Activated CD8-positive, alpha-beta T cell treated with anti-CD3 and anti-CD28 coated beads, Interleukin-2, amount 10 ng/mL, durations not matched to agents 7 days and 5 days (primary cell): Measurements from ENCODE around the gene PRDM11. TPM values are rescaled to one million over a fixed set of nuclear protein-coding genes. Genes with fewer than 3 reads are reported as not detected.
A peak's percentile ranks its signal among the peaks of the same experiment; 100 is the strongest.
"Not testable (repeated sequence)": the region's sequence is repeated elsewhere in the genome, so short reads cannot be mapped to it uniquely, and the experiment has no call there.

Source experiments
- ATAC-seq: fragments of 150-1000 bp; cut with Tn5 transposase; one replicate; pipeline ENCODE4 v1.10.0; 2021; ENCODE audit warnings: moderate library complexity
- CTCF ChIA-PET: fragments of 350-600 bp; sonication (Branson Sonifier 250); formaldehyde crosslinking; loops from one replicate; lab custom pipeline; 2021; ENCODE audit warnings: antibody characterized with exemption; lab: Charles Lee
- POLR2A ChIA-PET: fragments of 350-600 bp; sonication (Branson Sonifier 250); formaldehyde crosslinking; loops from one replicate; lab custom pipeline; 2021; ENCODE audit warnings: antibody characterized with exemption; lab: Charles Lee
- DNase-seq: peaks from one replicate; pipeline ENCODE4 v3.0.0-alpha.2; 2020
- H3K27ac Mint-ChIP-seq: one replicate; pipeline ENCODE4 v1.8.0; 2021; ENCODE audit warnings: mild to moderate bottlenecking, mixed read lengths
- H3K27me3 Mint-ChIP-seq: one replicate; pipeline ENCODE4 v1.8.0; 2021; ENCODE audit warnings: low read depth, mixed read lengths
- H3K36me3 Mint-ChIP-seq: one replicate; pipeline ENCODE4 v1.8.0; 2021; ENCODE audit warnings: low read depth, mixed read lengths
- H3K4me1 Mint-ChIP-seq: one replicate; pipeline ENCODE4 v1.8.0; 2021; ENCODE audit warnings: low read depth, mixed read lengths
- H3K4me3 Mint-ChIP-seq: one replicate; pipeline ENCODE4 v1.8.0; 2021; ENCODE audit warnings: mild to moderate bottlenecking, mixed read lengths
- H3K9me3 Mint-ChIP-seq: one replicate; pipeline ENCODE4 v1.8.0; 2022; ENCODE audit warnings: mixed read lengths; ENCODE audit not compliant: insufficient read depth
- total RNA-seq, 2 experiments: library from RNA; stranded (reverse); gene quantifications; one replicate each; pipeline ENCODE4 v1.2.3, GENCODE V29; 2021

Gene PRDM11
- total RNA-seq, 2 experiments from 2014 or later: 3.5 to 3.6 TPM

- H3K27me3 Mint-ChIP-seq, ATAC-seq, H3K27ac Mint-ChIP-seq, CTCF ChIA-PET, H3K4me1 Mint-ChIP-seq, POLR2A ChIA-PET, H3K4me3 Mint-ChIP-seq, H3K36me3 Mint-ChIP-seq, H3K9me3 Mint-ChIP-seq, DNase-seq: not testable (repeated sequence)
Measured at GRCh38 chr11:45249372-45249771, 102.9 kb downstream of the PRDM11 start.

DNA sequence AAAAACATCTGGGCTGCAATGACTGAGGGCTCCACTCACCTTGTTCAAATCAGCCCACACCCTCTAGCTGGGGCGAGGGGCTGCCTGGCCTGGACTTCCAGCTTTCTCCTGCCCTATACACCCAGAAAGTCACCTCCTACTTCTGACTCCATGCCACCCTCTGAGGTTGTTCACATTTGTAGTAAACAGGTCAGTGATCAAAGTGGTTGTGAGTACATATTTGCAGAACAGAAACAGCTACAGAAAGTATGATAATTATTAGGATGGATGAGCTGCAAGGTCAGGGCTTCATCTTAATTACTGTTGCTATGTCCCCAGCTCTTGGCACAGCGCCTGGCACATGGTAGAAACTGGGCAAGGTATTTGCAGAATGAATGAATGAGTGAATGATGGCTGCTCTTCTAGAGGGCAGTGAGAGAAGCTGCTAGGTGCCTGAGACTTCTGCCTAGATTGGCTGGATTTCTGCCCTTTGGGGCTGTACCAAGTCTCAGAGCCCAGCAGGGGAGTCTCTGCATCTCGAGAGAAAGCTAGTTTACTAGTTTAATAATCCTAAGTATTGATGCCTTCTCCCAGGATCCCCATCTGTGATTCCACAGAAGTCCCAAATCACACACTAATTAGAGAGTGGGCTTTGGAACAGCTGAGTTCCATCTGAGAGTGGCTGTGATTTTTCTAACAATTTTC is 103.7 kb downstream of the PRDM11 start:
- CTCF ChIA-PET: interaction anchor here (1.0 kb wide), 1 partner anchor 17 kb away, joined by 4 read pairs; no protein-coding TSS in a partner anchor
- Mint-ChIP-seq H3K4me1 (no peaks in the 10 kb centered on the region), H3K9me3 (no peaks in the 10 kb centered on the region), H3K27me3 (peaks cover 6% of the 10 kb centered on the region), H3K36me3 (no peaks in the 10 kb centered on the region), H3K4me3 (no peak overlapping the region), H3K27ac (no peak overlapping the region)
- ATAC-seq (no peak), DNase-seq (no peak)
- POLR2A ChIA-PET: no interaction called here

DNA sequence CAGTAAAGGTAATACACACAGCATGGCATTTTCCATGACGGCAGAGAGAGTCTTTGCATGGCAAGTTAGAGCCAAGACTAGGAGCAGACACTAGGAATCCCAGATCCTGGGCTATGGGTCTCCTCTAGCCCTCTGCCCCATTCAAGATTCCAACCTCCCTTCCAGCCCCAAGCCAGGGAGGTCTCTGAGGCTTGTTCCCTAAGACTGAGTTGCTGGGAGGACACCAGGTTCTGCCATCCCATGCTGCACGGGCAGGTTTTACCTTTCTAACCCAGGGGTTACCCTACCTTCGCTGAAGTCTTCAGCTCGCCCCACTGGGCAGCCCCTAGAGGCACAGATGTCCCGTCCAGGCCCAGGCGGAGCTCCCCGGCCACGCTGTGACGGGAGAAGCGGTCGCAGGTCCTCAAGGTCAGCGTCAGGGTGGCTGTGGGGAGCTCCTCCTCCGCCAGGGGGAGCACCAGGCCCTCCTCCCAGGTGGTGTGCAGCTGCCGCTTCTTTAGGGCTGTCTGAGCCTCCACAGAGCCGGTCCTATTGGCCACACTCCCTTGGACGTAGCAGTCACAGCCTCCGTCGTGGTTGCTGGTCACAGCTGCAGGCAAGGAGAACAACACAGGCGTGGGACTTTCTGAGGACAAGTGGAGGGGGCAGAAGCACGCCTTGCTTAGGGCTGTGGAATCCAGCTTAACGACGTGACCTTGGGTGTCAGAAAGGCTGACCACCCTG is 105.9 kb downstream of the PRDM11 start:
- Mint-ChIP-seq H3K27ac (no peak overlapping the region), H3K27me3 (peaks cover 9% of the 10 kb centered on the region), H3K9me3 (no peaks in the 10 kb centered on the region), H3K4me3 (no peak overlapping the region), H3K4me1 (no peaks in the 10 kb centered on the region), H3K36me3 (no peaks in the 10 kb centered on the region)
- peak; percentile 55 for ATAC-seq
- ChIA-PET CTCF (interaction anchor here (0.8 to 2.1 kb wide), 7 partner anchors 8 to 148 kb away, joined by 3 to 5 read pairs (median 4); no protein-coding TSS in a partner anchor), POLR2A (no interaction called here)
- DNase-seq: peak; percentile 38

DNA sequence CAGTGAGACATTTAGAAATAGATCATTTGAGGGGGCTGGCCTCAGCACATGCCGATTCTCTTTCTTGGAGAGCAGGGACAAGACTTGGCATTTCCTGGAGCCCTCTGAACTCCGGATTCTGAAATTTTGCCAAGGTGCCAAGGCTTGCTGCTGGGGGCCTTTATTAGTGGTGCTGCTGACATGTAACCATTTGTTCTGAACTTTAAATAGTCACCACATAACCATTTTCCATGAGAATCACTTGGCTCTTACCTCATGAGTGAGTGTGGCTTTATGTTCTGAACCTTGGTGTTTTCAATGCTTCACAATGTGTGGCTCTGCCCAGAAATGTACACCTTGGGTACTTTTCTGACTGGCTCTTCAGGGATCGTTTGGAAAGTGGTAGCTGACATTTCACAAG is 106.4 kb downstream of the PRDM11 start:
- no peaks in the 10 kb centered on the region for H3K9me3 Mint-ChIP-seq
- no peak overlapping the region for H3K27ac Mint-ChIP-seq
- DNase-seq (no peak), ATAC-seq (no peak)
- H3K4me3 Mint-ChIP-seq: no peak overlapping the region
- H3K36me3 Mint-ChIP-seq: no peaks in the 10 kb centered on the region
- H3K4me1 Mint-ChIP-seq: no peaks in the 10 kb centered on the region
- CTCF ChIA-PET: interaction anchor here (0.6 to 2.1 kb wide), 8 partner anchors 9 to 149 kb away, joined by 3 to 5 read pairs (median 4); no protein-coding TSS in a partner anchor
- POLR2A ChIA-PET: no interaction called here
- peaks cover 9% of the 10 kb centered on the region for H3K27me3 Mint-ChIP-seq

- CTCF ChIA-PET: interaction anchor here (0.6 to 2.1 kb wide), 5 partner anchors 16 to 149 kb away, joined by 3 to 5 read pairs (median 4); no protein-coding TSS in a partner anchor
- H3K36me3 Mint-ChIP-seq: no peaks in the 10 kb centered on the region
Measured at GRCh38 chr11:45253640-45254039, 107.2 kb downstream of the PRDM11 start.

GRCh38 chr11:45254070-45254469 is 107.6 kb downstream of the PRDM11 start:
- DNase-seq (no peak), ATAC-seq (no peak)
- H3K4me1 Mint-ChIP-seq: no peaks in the 10 kb centered on the region
- no peaks in the 10 kb centered on the region for H3K9me3 Mint-ChIP-seq
- POLR2A ChIA-PET: no interaction called here
- no peak overlapping the region for H3K27ac Mint-ChIP-seq
- no peaks in the 10 kb centered on the region for H3K36me3 Mint-ChIP-seq
- CTCF ChIA-PET: interaction anchor here (2.1 kb wide), 1 partner anchor 150 kb away, joined by 5 read pairs; no protein-coding TSS in a partner anchor
- H3K27me3 Mint-ChIP-seq: peaks cover 11% of the 10 kb centered on the region
- no peak overlapping the region for H3K4me3 Mint-ChIP-seq

More at GRCh38 chr11:45253640-45254039, 107.2 kb downstream of the PRDM11 start:
- Mint-ChIP-seq H3K27me3 (peaks cover 9% of the 10 kb centered on the region), H3K27ac (no peak overlapping the region), H3K4me1 (no peaks in the 10 kb centered on the region), H3K4me3 (no peak overlapping the region), H3K9me3 (no peaks in the 10 kb centered on the region)
- no peak for ATAC-seq
- DNase-seq: no peak
- POLR2A ChIA-PET: no interaction called here

- H3K27ac Mint-ChIP-seq: no peak overlapping the region
- peaks cover 9% of the 10 kb centered on the region for H3K27me3 Mint-ChIP-seq
- ChIA-PET POLR2A (no interaction called here), CTCF (interaction anchor here (1.3 kb wide), 1 partner anchor 75 kb away, joined by 4 read pairs; no protein-coding TSS in a partner anchor)
- H3K9me3 Mint-ChIP-seq: no peaks in the 10 kb centered on the region
- H3K36me3 Mint-ChIP-seq: no peaks in the 10 kb centered on the region
- no peak overlapping the region for H3K4me3 Mint-ChIP-seq
- ATAC-seq (no peak), DNase-seq (no peak)
- no peaks in the 10 kb centered on the region for H3K4me1 Mint-ChIP-seq
Measured at GRCh38 chr11:45258982-45259530, 112.6 kb downstream of the PRDM11 start.

DNA sequence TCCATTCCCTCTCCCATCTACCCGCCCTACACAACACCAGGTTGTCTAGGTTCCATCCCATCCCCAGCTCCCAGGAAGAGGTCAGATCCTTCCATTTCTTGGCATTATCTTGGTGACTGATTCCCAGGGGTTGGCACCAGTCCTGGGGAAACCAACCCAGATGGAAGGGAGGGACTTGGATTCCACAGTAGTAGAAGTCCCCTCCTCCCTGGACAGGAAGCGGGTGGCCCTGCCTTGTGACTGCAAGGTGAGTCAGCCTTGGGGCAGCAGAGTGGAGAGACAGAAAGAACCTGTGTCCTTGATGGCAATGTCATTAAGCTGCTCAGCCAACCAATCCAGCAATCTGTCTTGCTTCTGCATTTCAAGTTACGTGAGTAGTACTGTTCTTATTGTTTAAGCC is 113.2 kb downstream of the PRDM11 start:
- ATAC-seq (no peak), DNase-seq (no peak)
- ChIA-PET CTCF (interaction anchor here (1.3 kb wide), 1 partner anchor 76 kb away, joined by 4 read pairs; no protein-coding TSS in a partner anchor), POLR2A (no interaction called here)
- Mint-ChIP-seq H3K36me3 (no peaks in the 10 kb centered on the region), H3K9me3 (no peaks in the 10 kb centered on the region), H3K4me3 (no peak overlapping the region), H3K27me3 (peaks cover 13% of the 10 kb centered on the region), H3K4me1 (no peaks in the 10 kb centered on the region), H3K27ac (no peak overlapping the region)

DNA sequence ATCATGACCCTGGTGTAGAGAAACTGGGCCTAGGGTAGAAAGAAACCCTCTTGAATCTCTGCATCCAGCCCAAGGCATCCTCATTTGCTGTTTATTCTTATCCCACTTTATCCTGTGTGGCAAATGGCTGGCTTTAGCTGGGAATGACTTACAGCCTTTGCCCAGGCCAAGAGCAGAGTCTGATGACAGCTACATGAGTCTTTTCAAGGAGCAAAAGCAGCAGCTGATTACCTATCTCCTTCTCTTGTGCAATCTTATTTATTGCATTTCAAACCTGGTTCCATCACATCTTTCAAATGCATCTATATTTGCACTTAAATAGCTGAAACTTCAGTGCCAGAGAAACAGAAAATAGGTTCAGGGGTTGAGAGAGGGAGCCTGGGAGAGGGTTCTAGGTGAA is 113.6 kb downstream of the PRDM11 start:
- ChIA-PET CTCF (no interaction called here), POLR2A (no interaction called here)
- ATAC-seq: no peak
- no peaks in the 10 kb centered on the region for H3K36me3 Mint-ChIP-seq
- no peak for DNase-seq
- H3K27me3 Mint-ChIP-seq: peaks cover 16% of the 10 kb centered on the region
- H3K4me3 Mint-ChIP-seq: no peak overlapping the region
- no peak overlapping the region for H3K27ac Mint-ChIP-seq
- H3K4me1 Mint-ChIP-seq: no peaks in the 10 kb centered on the region
- H3K9me3 Mint-ChIP-seq: no peaks in the 10 kb centered on the region

- Mint-ChIP-seq H3K27ac (no peak overlapping the region), H3K4me3 (no peak overlapping the region), H3K4me1 (no peaks in the 10 kb centered on the region), H3K36me3 (no peaks in the 10 kb centered on the region), H3K9me3 (no peaks in the 10 kb centered on the region), H3K27me3 (peaks cover 15% of the 10 kb centered on the region)
- ChIA-PET CTCF (no interaction called here), POLR2A (no interaction called here)
- ATAC-seq (no peak), DNase-seq (no peak)
Measured at GRCh38 chr11:45262900-45263299, 116.5 kb downstream of the PRDM11 start.

DNA sequence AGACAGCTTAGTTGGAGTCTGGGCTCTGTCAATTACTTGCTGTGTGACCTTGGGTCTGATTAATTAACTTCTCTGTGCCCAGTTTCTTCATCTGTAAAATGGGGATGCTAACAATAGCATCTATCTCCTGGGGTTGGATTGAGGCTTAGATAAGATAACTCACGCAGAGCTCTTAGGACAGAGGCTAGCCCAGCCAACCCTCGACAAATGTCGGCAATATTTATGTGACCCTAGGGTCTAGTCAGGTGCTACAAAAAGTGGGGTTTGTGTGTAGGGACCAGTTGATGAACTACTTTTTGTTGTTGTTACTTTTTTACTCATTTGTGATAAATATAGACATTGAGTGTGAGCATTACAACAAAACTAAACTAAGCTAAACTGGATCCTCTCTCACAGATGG is 117.3 kb downstream of the PRDM11 start:
- H3K27ac Mint-ChIP-seq: no peak overlapping the region
- ATAC-seq: no peak
- no peak overlapping the region for H3K4me3 Mint-ChIP-seq
- CTCF ChIA-PET: no interaction called here
- H3K36me3 Mint-ChIP-seq: no peaks in the 10 kb centered on the region
- DNase-seq: no peak
- peaks cover 16% of the 10 kb centered on the region for H3K27me3 Mint-ChIP-seq
- POLR2A ChIA-PET: interaction anchor here (0.5 kb wide), 1 partner anchor 630 kb away, joined by 5 read pairs; no protein-coding TSS in a partner anchor
- H3K4me1 Mint-ChIP-seq: no peaks in the 10 kb centered on the region
- no peaks in the 10 kb centered on the region for H3K9me3 Mint-ChIP-seq
